ENCODE measurements around the gene SNRPD3. TPM values are rescaled to one million over a fixed set of nuclear protein-coding genes. Genes with fewer than 3 reads are reported as not detected.
A peak's percentile ranks its signal among the peaks of the same experiment; 100 is the strongest.

SNRPD3 gene
- total RNA-seq, 1 donor from 2014 or later: 84.9 TPM

DNA sequence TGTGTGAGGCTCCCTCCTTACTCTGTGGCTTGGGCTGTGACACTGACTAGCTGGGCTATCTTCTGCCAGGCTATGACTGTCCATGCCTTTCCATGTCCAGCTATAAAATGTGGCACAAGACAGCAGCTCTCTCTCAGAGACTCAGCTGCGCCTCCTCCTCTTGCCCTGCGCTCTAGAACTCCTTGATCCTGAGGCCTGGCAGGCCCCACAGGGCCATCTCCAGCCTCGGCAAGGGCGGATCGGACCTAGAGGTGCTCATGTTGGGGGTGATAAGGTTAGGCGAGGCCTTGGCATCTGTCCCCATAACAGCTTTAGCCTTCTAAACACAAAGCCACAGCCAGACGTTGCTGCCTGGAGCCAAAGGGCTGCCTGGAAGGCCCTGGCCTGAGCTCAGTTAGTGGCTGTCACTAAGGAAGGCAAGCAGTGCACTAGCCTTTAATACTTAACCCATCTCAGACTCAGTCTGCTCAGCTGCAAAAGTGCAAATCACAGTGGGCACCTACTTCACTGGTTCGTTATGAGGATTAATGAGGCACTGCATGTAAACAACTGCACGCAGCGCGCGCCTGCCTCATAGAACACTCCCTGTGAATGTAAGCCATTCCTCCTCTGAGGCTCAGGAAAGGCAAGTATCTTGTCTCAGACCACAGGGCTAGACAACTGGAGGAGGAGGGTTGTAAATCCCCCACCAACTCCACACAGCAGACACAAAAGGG, 2.0 kb upstream of the SNRPD3 start:
- Mint-ChIP-seq H3K9me3 (ENCODE audit: unreplicated experiment) (no peaks in the 10 kb centered on the region), H3K27me3 (ENCODE audit: unreplicated experiment) (no peaks in the 10 kb centered on the region), H3K4me1 (ENCODE audit: unreplicated experiment) (peaks cover 46% of the 10 kb centered on the region), H3K4me3 (ENCODE audit: unreplicated experiment) (peak overlapping the region; percentile 97), H3K36me3 (ENCODE audit: unreplicated experiment) (peaks cover 10% of the 10 kb centered on the region), H3K27ac (ENCODE audit: unreplicated experiment) (peak overlapping the region; percentile 95)
- TF ChIP-seq, protein P1, sequence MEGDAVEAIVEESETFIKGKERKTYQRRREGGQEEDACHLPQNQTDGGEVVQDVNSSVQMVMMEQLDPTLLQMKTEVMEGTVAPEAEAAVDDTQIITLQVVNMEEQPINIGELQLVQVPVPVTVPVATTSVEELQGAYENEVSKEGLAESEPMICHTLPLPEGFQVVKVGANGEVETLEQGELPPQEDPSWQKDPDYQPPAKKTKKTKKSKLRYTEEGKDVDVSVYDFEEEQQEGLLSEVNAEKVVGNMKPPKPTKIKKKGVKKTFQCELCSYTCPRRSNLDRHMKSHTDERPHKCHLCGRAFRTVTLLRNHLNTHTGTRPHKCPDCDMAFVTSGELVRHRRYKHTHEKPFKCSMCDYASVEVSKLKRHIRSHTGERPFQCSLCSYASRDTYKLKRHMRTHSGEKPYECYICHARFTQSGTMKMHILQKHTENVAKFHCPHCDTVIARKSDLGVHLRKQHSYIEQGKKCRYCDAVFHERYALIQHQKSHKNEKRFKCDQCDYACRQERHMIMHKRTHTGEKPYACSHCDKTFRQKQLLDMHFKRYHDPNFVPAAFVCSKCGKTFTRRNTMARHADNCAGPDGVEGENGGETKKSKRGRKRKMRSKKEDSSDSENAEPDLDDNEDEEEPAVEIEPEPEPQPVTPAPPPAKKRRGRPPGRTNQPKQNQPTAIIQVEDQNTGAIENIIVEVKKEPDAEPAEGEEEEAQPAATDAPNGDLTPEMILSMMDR (IDR thresholded peaks at IDR 0.05): no peak
- DNase-seq (ENCODE audit: extremely low spot score, unreplicated experiment): no peak

DNA sequence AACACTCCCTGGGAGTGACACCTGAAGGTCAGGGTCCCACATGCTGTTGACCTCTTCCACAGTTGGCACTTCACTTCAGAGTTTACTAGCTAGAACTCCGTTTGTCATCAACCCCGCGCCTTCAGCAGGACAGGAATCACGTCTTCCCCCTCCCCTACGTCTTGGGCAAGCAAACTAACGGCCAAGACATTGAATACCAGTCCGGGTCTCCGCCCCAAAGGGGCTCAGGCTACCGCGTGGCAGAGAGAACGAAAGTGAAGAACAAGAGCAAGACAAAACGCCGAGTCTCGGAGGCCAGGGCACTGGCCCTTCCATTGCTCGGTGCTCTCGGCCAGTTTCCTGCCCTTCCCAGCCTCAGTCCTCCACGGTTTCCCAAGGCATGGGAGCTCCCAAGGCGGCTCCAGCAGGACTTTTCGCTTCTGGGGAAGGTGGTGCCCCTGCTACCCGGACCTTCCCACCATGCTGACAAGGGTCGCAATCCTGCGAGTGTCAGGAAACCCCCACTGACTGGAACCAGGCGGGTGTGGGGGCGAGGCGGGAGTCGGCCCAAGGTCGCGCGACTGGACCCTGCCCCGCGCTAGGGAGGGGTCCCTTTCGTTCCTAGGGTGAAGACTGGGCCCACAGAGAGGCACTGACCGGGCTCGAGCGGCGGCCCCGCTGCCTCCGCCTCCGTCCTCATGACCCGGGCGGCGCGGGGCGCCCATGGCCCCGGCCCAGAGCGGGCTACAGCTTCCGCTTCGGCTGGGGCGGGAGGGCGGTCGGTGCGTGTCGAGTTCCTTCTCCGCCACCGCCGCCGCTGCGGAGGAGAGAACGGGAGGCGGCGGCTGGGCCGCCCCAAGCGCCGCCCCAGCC, 1.3 kb upstream of the SNRPD3 start, which contains the start of gene GUCD1:
GUCD1 (minus strand) TSS at position 826 of the 852 bp plus-strand sequence; CDS start at position 679, 147 bp downstream.
- H3K27ac Mint-ChIP-seq (ENCODE audit: unreplicated experiment): peak within 1 kb of the TSS; percentile 99
- DNase-seq (ENCODE audit: extremely low spot score, unreplicated experiment): no peak
- TF ChIP-seq, protein P1 (IDR thresholded peaks at IDR 0.05): no peak
- H3K36me3 Mint-ChIP-seq (ENCODE audit: unreplicated experiment): peaks cover 11% of the 10 kb centered on the region
- H3K27me3 Mint-ChIP-seq (ENCODE audit: unreplicated experiment): no peaks in the 10 kb centered on the region
- peaks cover 47% of the 10 kb centered on the region for H3K4me1 Mint-ChIP-seq (ENCODE audit: unreplicated experiment)
- no peaks in the 10 kb centered on the region for H3K9me3 Mint-ChIP-seq (ENCODE audit: unreplicated experiment)
- peak within 1 kb of the TSS; percentile 97 for H3K4me3 Mint-ChIP-seq (ENCODE audit: unreplicated experiment)

DNA sequence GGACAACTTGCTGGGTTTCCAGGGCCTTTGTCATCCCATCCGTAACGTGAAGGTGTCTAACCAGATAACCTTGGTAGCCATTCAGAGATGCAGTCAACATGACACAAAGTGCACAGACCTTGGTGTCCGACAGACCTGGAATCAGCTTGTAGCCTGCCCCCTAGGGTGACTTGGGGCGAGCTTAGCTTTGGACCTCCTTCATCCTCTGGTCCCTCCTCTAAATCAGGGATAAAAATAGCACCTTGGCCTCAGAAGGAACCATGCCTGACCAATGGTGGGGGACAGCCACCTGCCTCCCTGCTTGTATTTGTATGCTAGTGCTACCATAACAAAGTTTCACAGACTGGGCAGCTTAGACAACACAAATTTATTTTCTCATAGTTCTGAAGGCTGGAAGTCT, 3.7 kb downstream of the SNRPD3 start:
- Mint-ChIP-seq H3K36me3 (ENCODE audit: unreplicated experiment) (peaks cover 18% of the 10 kb centered on the region), H3K27me3 (ENCODE audit: unreplicated experiment) (no peaks in the 10 kb centered on the region), H3K27ac (ENCODE audit: unreplicated experiment) (no peak overlapping the region), H3K4me3 (ENCODE audit: unreplicated experiment) (no peak overlapping the region), H3K9me3 (ENCODE audit: unreplicated experiment) (no peaks in the 10 kb centered on the region), H3K4me1 (ENCODE audit: unreplicated experiment) (peaks cover 25% of the 10 kb centered on the region)
- TF ChIP-seq, protein P1 (IDR thresholded peaks at IDR 0.05): no peak
- no peak for DNase-seq (ENCODE audit: extremely low spot score, unreplicated experiment)

DNA sequence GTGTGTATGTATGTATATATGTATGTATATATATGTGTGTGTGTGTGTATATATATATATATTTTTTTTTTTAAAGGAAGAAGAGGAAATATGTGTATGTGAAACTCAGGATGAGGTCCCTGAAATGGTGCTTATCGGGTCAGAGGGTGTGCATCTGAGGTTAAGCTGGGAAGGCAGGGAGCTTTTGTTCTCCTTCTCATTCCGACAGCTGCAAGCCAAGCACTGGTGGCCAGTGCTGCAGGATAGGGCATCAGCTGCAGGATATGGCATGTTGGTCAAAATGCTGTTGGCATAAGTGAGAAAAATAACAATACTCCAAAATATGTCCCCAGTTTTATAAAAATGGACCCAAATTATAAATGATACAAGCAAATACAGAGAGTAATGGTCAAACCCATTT, 7.4 kb downstream of the SNRPD3 start:
- Mint-ChIP-seq H3K27ac (ENCODE audit: unreplicated experiment) (no peak overlapping the region), H3K36me3 (ENCODE audit: unreplicated experiment) (peaks cover 15% of the 10 kb centered on the region), H3K9me3 (ENCODE audit: unreplicated experiment) (no peaks in the 10 kb centered on the region), H3K4me3 (ENCODE audit: unreplicated experiment) (no peak overlapping the region), H3K4me1 (ENCODE audit: unreplicated experiment) (peaks cover 7% of the 10 kb centered on the region), H3K27me3 (ENCODE audit: unreplicated experiment) (no peaks in the 10 kb centered on the region)
- no peak for DNase-seq (ENCODE audit: extremely low spot score, unreplicated experiment)
- TF ChIP-seq, protein P1 (IDR thresholded peaks at IDR 0.05): no peak
